HCT116 (cell line): ENCODE data around the gene OR52B2. TPM values are rescaled to one million over a fixed set of nuclear protein-coding genes. Genes with fewer than 3 reads are reported as not detected.

ENCODE experiments used
- total RNA-seq: library from RNA; stranded (reverse); gene quantifications from one replicate; pipeline ENCODE4 v1.2.1, GENCODE V29; 2021; ENCODE audit not compliant: unreplicated experiment

OR52B2 gene
- total RNA-seq, 1 experiment from 2014 or later: not detected

Other genes with a start within 250 kb of the OR52B2 start
- gene OR56A3, start 228.1 kb downstream of the OR52B2 start, total RNA-seq: not detected
- not detected for gene OR56A5, start 201.8 kb downstream of the OR52B2 start, total RNA-seq
- gene OR52L1, start 183.3 kb downstream of the OR52B2 start, total RNA-seq: not detected
- not detected for gene OR56A4, start 163.4 kb downstream of the OR52B2 start, total RNA-seq
- gene OR56A1, start 139.6 kb downstream of the OR52B2 start, total RNA-seq: not detected
- not detected for gene OR56B4, start 62.6 kb downstream of the OR52B2 start, total RNA-seq
- not detected for gene OR52W1, start 28.9 kb upstream of the OR52B2 start, total RNA-seq
- gene C11orf42, start 35.2 kb upstream of the OR52B2 start, total RNA-seq: not detected
- gene FHIP1B, start 64.3 kb upstream of the OR52B2 start, total RNA-seq: 32.1 TPM
- gene CNGA4, start 68.8 kb upstream of the OR52B2 start, total RNA-seq: 0.27 TPM
- gene CCKBR, start 89.5 kb upstream of the OR52B2 start, total RNA-seq: not detected
- gene CAVIN3, start 150.2 kb upstream of the OR52B2 start, total RNA-seq: 18.6 TPM
- gene SMPD1, start 220.1 kb upstream of the OR52B2 start, total RNA-seq: 2.8 TPM
- gene APBB1, start 248.8 kb upstream of the OR52B2 start, total RNA-seq: 12.4 TPM